NCI-H2029 treated with DMSO at 0.1 percent for 48 hours (cell line): Measurements from ENCODE around the gene SCYL1.
"Not testable (repeated sequence)": the region's sequence is repeated elsewhere in the genome, so short reads cannot be mapped to it uniquely, and the experiment has no call there.

Experiments used
- DNase-seq: peaks from one replicate; lab custom pipeline; 2025; lab: John Stamatoyannopoulos, UW

Gene SCYL1

DNA sequence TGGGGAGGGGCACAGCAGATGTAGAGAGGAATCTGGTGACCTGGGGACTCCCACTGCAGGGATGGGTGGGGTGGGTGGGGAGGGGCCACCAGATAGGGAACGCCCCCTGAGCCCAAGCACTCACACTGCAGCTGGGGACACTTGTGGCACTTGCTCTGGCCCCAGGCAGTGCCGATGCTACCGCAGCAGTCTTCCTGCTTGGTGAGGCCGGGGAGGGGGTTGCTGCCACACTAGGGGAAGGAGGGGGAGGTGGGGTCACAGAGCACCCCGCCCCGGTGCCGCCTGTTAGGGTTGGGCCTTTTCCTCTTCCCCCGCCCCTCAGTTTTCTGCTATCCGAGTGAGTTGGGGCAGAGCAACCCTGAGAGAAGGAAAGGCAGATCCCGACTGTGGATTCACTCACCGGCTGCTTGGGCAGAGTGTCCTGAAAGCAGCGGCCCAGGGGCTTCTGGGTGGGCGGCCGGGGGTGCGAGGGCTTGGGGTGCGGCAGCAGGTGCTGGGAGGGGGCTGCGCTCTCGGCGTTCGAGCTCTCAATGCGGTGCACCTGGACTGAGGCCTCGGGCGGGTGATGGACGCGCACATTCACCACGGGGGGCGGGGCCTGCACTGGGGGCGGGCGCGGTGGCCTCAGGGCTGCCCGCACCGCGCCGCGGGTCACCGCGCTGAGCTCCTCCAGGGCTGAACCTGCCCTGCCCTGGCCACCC is 28.6 kb downstream of the SCYL1 start:
- peak; percentile 62 for DNase-seq

DNA sequence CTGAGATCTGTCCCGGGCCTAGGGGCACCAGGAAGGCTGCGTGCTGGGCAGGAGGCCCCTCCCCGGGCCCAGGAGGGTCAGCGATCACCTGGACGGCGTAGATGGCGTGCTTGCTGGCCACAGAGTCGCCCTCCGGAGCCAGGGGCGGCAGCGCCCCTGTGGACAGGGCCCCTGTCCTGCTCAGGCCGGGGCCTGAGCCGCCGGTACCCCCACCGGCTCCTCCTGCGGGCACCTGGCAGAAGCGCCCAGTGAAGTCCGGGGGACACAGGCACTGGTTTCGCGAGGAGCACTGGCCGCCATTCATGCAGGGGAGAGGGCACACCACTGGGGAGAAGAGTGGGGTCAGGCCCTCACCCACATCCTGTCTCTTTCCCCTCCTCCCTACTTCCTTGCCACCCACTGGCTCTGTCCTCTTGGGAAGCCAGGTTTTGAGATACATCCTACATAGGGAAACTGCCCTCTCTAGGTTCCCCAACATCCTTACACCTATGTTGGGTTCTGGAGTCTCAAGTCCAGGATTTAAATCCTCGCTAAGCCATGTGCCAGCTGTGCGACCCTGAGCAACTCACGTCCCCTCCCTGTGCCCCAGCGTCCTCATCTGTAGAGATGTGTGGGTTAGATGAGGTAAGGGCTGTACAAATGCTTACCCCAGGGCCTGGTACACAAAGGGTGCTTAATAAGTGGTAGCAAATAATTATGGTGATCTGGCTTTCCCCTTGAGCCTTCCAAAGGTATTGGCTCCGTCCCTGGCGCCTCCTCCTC is 29.4 kb downstream of the SCYL1 start:
- no peak for DNase-seq

DNA sequence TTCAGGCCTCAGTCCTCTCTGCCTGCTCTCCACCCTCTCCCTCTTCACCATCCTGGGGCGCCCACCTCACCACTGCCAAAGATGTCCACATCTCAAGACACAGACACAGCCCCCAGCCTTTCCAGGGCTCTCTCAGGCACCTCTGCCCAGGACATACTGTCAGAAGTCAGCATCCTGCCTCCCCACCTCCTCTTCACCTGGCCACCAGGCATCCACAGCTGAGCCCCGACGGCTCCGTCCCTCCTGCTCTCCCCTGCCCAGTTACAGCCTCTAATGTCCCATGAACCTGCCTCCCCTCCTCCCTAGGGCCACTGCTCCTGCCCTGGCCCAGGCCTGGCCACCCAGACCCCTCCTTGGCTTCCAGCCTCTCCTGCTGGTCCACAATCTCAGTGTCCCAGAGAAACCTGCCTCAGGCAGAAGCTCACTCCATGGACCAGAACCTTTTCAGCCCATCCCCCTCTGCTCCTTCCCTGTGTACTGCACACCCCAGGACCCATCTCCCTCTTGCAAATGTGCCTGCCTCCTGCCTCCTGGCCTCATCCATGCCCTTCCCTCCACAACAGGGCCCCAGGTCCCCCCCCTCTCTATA is 30.1 kb downstream of the SCYL1 start:
- DNase-seq = no peak

DNA sequence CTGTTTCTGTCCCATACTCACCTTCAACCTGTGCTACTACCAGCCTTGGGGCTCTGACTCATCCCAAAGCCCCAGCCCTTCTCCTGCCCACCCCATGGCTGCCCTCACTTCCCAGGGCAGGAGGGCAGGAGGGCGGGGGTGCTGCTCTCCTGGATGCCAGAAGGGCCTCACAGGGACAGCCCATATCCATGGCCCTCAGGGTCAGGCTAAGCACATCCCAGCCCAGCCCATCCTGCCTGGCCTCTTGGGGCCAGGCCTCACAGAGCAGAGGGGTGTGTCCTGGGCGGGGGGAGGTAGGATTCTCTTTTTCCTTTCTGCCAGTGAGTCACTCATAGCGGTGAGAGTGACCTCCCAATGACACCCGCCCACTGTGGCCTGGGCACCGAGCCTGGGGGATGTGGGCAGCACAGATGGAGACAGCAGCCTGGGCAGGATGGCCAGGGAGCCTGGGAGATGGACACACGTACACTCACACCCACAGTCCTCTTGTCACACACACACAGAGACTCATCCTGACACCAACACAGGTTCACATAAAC is 30.9 kb downstream of the SCYL1 start:
- no peak for DNase-seq

DNA sequence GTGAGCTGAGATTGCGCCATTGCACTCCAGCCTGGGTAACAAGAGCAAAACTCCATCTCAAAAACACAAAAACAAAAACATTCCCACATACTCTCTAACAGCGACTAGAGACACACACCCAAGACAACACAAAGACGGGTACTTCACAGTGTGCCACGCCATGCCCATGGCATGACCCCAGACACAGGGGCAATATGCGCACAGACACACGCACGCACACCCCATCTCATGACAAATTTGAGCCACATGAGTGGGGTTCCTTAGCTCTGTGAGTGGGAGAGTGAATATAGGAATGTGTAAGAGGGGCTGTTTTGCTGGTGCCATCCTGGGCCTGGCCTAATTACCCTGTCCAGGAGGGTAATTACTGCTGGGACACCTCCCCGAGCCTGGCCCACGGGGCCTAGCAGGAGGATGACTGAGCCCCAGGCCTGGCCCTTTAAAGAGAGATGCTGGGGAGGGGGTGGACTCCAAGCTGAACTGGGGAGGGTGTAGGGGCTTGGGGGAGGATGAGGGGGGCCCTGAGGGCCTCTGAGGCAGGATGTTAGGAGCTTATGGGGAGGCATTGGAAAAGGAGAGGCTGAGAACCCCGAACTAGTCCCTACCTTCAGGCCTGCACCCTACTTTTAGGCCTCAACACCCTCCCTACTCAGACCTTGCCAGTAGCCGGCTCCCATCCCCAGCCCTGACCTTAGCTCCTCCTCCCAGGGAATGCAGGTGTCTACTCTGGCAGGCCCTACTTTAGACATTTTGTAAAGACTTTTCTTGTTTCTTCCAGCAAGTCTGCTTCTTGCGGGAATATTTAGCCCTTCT is 31.8 kb downstream of the SCYL1 start:
- DNase-seq = no peak

DNA sequence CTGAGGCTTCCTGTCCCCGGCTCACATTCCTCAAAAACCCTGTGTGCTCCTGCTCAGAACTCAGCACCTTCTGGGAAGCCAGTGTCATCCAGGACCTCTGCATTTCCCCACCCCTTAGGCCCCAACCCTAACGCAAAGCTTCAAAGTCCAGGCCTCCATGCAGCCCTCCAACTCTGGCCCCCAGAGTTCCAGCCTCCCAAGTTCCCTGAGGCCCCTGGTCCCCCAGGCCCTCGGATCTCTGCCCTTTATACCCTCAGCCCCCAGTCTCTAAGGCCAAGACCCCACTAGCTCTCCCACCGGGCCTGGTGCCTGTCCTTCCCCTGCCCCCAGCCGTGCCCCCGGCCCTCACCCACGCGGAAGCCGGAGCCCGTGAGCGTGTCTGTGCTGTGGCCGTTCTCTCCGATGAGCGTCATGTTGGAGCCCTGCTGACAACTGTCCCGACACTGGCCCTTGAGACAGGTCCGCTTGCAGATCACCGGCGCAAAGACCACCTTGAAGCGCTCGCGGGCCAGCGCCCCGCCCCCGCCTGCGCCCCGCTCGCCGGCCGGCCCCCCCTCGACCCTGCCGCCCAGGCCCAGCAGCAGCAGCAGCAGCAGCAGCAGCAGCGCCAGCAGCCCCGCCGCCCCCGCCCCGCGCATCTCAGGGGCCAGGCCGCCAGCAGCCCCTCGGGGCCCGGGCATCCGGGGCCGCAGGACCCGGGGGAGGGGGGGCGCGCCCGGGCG is 32.6 kb downstream of the SCYL1 start:
- no peak for DNase-seq

DNA sequence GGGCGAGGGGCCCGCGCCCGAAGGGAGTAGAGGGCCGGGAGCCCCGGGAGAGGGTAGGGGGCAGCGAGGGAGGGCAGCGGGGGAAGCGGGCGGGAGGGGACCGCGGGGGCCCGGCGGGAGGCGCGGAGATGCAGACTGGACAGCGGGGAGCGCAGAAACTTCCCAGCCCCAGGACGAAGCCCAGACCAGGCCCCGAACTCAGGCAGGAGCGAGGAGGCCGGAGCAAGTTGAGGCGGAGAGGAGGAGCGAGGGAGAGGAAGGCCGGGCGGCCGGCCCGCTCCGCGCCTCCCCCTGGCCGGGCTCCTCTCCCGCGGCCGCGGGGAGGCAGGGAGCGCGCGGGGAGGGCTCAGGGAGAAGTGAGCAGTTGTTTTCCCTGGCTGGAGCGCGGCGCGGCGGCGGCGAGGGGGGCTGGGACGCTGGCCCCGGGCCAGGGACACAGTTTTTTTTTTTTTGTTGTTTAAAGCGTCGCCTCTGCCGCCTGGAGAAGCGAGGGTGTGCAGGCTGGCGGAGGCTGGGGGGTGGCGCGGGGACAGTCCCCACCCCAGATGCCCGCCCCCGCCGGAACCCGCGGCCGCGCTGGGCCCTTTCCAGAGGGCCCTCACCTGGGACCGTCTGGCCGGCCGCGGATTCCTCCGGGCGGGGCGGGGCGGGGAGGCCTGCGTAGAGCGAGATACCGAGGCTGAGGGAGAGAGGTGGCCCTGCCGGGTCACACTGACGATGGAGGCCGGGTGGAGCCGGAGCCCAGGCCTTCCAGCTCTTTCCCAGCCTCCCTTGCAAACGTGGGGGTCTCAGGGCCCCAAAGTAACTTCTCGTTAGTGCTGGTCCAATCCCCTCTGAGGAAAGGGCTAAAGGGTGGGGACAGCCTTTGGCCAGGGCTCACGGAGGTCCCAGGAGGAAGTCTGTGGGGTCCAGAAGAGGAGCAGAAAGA is 33.4 kb downstream of the SCYL1 start, which contains the start of gene LTBP3:
LTBP3 (minus strand) TSS at position 358 of the 928 bp plus-strand sequence. CDS start 400 bp downstream, outside the sequence.
- DNase-seq = peak; percentile 26

DNA sequence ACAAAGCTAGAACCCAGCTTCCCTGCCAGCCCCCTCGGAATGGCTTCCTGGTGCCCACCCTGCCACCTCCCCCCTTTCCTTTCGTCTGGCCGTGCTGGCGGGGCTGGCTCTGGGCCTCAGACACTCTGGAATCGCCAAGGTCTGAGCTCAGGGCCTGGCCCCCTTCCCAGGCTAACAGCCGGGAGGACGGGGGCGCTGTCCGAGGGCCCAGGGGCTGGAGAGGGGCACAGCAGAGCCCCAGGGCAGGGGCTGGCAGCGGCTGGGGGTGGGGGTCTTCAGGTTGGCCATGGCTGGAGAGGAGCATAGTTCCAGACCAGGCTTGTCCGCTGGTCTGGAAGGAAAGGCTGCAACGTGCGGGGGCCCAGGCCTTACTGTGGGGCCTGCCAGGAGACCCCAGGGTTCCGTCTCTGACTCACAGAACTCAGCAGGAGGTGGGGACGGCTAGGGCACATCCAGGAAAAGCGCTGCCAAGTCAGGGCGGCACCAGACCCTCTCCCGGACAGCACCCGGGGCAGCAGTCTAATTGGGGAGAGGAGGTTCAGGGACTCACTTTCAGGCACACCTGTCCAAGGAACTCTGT is 34.1 kb downstream of the SCYL1 start:
- DNase-seq = no peak

DNA sequence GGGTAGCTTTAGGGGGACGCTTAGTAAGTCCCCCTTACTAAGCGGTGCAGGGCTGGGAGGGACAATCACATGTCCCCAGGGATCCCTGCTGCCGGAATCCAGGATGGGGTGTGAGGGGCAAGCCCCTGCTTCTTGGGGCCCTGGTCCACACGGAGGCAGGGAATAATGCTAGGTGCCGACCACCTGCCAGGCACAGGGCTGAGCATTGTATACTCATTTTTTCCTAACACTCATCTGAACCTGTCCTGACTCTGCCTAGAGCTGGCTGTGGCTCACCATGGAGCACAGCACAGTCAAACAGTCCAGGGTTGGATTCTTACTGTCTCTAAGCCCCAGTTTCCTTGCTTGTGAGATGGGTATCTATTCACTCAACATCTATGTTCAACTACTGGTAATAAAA is 34.7 kb downstream of the SCYL1 start:
- no peak for DNase-seq

DNA sequence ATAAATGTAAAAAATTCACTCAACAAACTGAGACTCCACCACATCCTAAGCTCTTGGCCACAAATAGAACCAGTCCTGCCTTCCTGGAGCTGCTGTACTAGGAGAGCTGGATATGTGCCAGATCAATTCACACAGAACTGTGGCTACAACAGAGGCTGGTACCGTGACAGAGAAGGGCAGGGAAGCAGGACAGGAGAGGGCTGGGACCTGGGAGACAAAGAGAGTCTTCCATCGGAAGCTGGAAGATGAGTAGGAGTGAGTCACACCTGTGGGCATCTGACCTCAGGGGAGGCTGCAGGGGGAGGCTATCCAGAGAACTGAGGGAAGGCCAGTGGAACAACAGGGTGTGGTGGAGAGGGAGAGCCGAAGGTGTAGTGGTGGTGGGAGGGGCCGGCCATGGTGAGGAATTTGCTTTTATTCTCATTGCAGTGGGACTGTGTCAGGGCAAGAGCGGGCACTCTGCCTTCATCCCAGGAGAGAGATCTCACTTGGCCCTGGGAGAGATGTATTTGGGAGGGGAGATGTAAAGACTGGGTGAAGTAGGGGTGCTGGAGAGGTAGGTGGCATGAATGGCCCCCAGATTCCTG is 35.2 kb downstream of the SCYL1 start:
- DNase-seq = peak; percentile 79

DNA sequence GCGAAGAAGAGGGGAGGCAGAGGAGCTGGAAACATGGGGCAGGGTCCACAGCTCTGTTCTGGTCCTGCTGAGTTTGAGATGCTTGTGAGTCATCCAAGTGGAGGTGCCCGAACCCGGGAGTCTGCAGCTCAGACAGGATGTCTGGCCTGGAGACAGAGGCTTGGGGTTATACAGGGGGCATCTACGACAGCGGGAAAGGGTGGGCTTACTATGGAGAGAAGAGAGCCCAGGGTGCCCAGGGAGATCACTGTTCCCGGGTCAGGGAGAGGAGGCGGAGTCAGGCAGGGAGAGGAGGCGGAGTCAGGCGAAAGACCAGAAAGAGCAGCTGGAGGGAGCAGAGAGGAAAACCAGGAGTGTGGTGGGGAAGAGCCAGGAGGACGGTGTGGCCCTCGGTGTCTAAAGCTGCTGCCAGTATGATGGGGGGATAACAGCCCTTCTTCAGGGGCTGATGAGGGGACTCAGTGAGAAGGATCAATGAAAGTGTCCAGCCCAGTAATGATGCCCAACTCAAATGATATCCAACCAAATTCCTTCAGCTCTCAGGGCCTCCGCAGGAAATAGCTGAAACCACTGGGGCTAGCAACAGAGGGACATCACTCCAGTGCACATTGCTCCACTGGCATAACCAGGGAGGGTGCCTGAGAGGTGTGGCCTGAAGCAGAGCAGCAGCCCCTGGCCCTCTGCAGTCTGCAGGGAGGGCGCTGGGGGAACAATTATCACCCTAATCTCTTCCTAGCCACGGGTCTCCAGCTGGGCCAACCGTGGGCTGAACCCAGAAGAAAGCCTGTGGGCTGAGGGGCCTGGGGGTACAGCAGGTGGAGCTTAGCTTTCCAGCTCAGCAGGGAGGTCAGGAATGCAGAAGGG is 35.9 kb downstream of the SCYL1 start:
- DNase-seq = peak; percentile 31

DNA sequence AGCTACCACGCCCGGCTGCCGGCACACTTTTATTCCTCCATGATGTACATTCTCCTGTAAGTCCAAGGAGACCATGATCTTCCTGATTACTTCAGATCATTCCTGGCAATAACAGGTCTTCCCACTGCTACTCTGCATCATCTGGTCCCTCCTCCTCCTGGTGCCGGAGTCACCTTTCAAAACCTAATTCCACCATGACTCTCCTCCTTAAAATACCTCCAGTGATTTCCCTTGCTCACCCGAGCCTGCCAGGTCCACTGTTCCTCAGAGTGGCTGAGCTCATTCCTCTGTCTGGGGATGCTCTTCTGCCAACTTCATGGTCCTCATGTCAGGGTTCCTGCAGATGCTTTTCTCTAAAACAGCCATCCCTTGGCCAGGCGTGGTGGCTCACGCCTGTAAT is 37.1 kb downstream of the SCYL1 start:
- no peak for DNase-seq

DNA sequence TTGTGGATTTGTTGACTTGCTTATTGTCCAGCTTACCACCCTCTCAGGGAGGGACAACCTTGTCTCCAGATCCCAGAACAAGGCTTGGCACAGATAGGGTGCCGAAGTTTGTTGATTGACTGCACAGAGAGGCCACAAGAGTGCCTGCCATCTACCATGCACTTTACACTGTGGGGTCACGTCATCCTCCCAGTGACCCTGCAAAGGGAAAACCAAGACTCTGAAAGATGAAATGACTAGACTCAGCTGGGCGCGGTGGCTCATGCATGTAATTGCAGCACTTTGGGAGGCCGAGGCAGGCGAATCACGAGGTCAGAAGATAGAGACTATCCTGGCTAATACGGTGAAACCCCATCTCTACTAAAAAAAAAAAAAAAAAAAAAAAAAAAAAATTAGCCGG is 37.9 kb downstream of the SCYL1 start:
- DNase-seq = no peak

DNA sequence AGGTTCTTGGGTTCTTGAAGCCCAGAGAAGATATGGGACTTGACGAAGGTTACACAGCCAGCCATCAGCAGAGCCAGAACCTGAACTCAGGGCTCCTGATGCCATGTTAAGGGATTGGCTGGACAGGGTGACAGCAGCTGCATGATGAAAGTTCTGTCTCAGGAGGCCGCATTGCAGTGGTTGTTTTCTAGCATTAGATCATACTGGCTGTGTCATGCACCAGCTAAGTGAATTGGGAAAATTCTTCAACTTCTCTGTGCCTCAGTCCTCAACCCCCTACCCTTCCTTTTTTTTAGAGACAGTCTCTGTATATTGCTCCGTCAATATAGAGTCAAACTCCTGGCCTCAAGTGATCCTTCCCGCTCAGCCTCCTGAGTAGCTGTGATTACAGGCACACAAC is 38.7 kb downstream of the SCYL1 start:
- DNase-seq = no peak

DNA sequence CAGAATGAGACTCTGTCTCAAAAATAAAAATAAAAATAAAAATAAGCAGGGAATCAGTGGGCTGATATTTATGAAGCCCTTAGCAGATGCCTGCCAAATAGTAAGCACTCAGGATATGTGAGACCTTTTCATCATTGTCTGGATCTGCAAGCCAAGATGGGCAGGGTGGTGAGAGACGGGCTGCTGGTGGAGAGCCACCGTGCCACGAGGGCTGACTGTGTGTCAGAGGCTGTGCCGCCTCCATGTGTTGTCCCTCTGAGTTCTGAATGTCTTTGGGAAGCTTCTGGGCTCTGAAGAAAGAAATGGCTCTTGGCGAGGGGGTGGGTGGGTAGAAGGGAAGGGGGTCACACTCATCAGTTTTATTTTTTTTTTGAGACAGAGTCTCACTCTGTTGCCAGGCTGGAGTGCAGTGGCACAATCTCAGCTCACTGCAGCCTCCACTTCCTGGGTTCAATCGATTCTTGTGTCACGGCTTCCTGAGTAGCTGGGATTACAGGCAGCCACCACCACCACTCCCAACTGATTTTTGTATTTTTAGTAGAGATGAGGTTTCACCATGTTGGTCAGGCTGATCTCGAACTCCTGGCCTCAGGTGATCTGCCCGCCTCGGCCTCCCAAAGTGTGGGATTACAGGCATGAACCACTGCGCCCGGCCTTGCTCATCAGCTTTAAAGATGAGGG is 40.1 kb downstream of the SCYL1 start:
- DNase-seq = not testable (repeated sequence)

DNA sequence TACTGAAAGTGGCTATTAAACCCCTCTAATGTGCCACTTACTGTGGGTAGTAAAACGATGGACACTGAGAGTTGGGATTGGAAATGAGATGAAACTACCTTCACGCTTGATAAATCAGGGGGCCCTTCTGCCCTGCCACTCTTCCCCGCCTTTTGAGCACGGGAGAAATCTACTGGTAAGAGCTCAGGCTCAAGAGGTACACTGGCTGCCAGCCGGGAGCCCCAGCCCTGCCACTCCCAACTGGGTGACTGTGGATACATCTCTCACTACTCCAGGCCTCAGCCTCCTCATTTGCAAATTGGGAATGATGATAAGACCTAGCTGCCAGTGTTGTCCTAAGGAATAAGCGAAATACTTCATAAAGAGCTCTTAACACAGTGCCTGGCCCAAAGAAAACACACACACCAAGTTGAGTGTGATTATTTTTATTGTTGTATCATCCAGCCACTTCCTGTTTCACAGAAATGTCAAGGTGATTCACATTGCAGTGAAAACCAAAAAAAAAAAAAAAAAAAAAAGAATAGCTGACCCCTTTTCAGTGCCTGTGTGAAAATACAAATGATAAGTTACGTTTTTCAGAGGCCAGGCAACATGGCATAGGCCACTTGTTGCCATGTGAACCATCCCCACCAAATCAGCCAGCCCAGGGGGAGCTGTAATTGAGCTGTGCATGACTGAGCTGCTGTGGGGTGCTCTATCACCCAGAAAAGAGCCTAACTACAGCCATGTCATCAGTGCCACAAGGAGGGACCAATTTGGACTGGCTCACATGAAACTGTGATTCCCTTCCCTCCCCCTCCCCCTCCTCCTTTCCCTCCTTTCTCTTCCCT is 41.0 kb downstream of the SCYL1 start:
- DNase-seq = no peak
